Osteoblast (primary cell): ENCODE data around the gene FAIM2. TPM values are rescaled to one million over a fixed set of nuclear protein-coding genes. Genes with fewer than 3 reads are reported as not detected.
"Not testable (repeated sequence)": the region's sequence is repeated elsewhere in the genome, so short reads cannot be mapped to it uniquely, and the experiment has no call there.

Source experiments
- DNase-seq: peaks from one replicate; pipeline ENCODE4 v3.0.0; 2011; ENCODE audit warnings: low spot score, mixed read lengths; ENCODE audit not compliant: insufficient read length; ENCODE audit errors: missing footprints
- H2AFZ ChIP-seq: 2 replicates; pipeline ENCODE4 v1.6.0; 2011; ENCODE audit warnings: mild to moderate bottlenecking, low read length
- H3K27ac ChIP-seq: 2 replicates; pipeline ENCODE4 v1.5.1; 2011; ENCODE audit warnings: mild to moderate bottlenecking, low read depth, low read length, moderate library complexity
- H3K27me3 ChIP-seq: 2 replicates; pipeline ENCODE4 v1.6.0; 2012; ENCODE audit warnings: mild to moderate bottlenecking, control low read depth, inconsistent platforms, low read length, moderate library complexity; ENCODE audit not compliant: insufficient read depth
- H3K36me3 ChIP-seq: 2 replicates; pipeline ENCODE4 v1.5.1; 2011; ENCODE audit warnings: mild to moderate bottlenecking, low read length, control low read depth, moderate library complexity; ENCODE audit not compliant: insufficient read depth
- H3K4me1 ChIP-seq: 2 replicates; pipeline ENCODE4 v1.5.1; 2011; ENCODE audit warnings: mild to moderate bottlenecking, low read length, control low read depth, moderate library complexity; ENCODE audit not compliant: insufficient read depth
- H3K4me2 ChIP-seq: 2 replicates; pipeline ENCODE4 v1.6.0; 2011; ENCODE audit warnings: mild to moderate bottlenecking, low read length; ENCODE audit not compliant: insufficient read depth
- H3K4me3 ChIP-seq: fragments of 200-600 bp; sonication (generic); 3 replicates; pipeline ENCODE4 v1.5.1; 2012; ENCODE audit warnings: mild to moderate bottlenecking, low read length, inconsistent platforms; ENCODE audit not compliant: insufficient read depth
- H3K79me2 ChIP-seq: 2 replicates; pipeline ENCODE4 v1.6.0; 2012; ENCODE audit warnings: mild to moderate bottlenecking, low read length, control low read depth, inconsistent platforms; ENCODE audit not compliant: insufficient read depth
- H3K9me3 ChIP-seq: 2 replicates; pipeline ENCODE4 v1.5.1; 2011; ENCODE audit warnings: low read depth, low read length, control low read depth
- H4K20me1 ChIP-seq: 2 replicates; pipeline ENCODE4 v1.6.0; 2012; ENCODE audit warnings: mild to moderate bottlenecking, low read length, control low read depth; ENCODE audit not compliant: insufficient read depth
- CTCF ChIP-seq: IDR thresholded peaks from 2 replicates; pipeline ENCODE4 v1.5.1; 2011; ENCODE audit warnings: mild to moderate bottlenecking, low read depth, low read length, moderate library complexity; ENCODE audit errors: extremely low read depth
- total RNA-seq: library from RNA; depleted of rRNA; stranded (reverse); fragments of >200 nt; gene quantifications from 2 replicates; pipeline ENCODE4 v1.2.3, GENCODE V29; 2012

FAIM2 gene
- total RNA-seq, 1 donor: 1.4 TPM

GRCh38 chr12:49863946-49864797 lies 39.5 kb downstream of the FAIM2 start:
- no peak overlapping the region for H3K4me2 ChIP-seq
- no peaks in the 10 kb centered on the region for H4K20me1 ChIP-seq
- H3K9me3 ChIP-seq: no peaks in the 10 kb centered on the region
- peak; percentile 69 for DNase-seq
- no peak overlapping the region for H3K27ac ChIP-seq
- H3K4me1 ChIP-seq: peaks cover 6% of the 10 kb centered on the region
- no peak overlapping the region for H2AFZ ChIP-seq
- no peak for TF ChIP-seq CTCF
- H3K27me3 ChIP-seq: peaks cover 24% of the 10 kb centered on the region
- no peak overlapping the region for H3K4me3 ChIP-seq
- no peaks in the 10 kb centered on the region for H3K79me2 ChIP-seq
- H3K36me3 ChIP-seq: no peaks in the 10 kb centered on the region

GRCh38 chr12:49860921-49861320 lies 42.8 kb downstream of the FAIM2 start:
- H3K79me2 ChIP-seq, H3K36me3 ChIP-seq, H3K9me3 ChIP-seq, H3K4me1 ChIP-seq, DNase-seq, H4K20me1 ChIP-seq, H3K27ac ChIP-seq, H3K4me2 ChIP-seq, H3K4me3 ChIP-seq, H2AFZ ChIP-seq: not testable (repeated sequence)
- H3K27me3 ChIP-seq: peaks cover 40% of the 10 kb centered on the region

GRCh38 chr12:49855890-49856289 lies 47.8 kb downstream of the FAIM2 start:
- not testable (repeated sequence) for H4K20me1 ChIP-seq, H2AFZ ChIP-seq, H3K4me1 ChIP-seq, H3K4me3 ChIP-seq, H3K36me3 ChIP-seq, H3K4me2 ChIP-seq, H3K79me2 ChIP-seq, DNase-seq, H3K9me3 ChIP-seq, H3K27ac ChIP-seq
- H3K27me3 ChIP-seq: peaks cover 44% of the 10 kb centered on the region

GRCh38 chr12:49854976-49855375 lies 48.7 kb downstream of the FAIM2 start:
- Histone ChIP-seq H3K36me3 (no peaks in the 10 kb centered on the region), H3K9me3 (no peaks in the 10 kb centered on the region), H2AFZ (no peak overlapping the region), H3K4me3 (no peak overlapping the region), H3K4me2 (no peak overlapping the region), H3K79me2 (no peaks in the 10 kb centered on the region), H4K20me1 (no peaks in the 10 kb centered on the region), H3K27ac (no peak overlapping the region), H3K4me1 (no peaks in the 10 kb centered on the region), H3K27me3 (peaks cover 50% of the 10 kb centered on the region)
- TF ChIP-seq CTCF: no peak
- DNase-seq: no peak

GRCh38 chr12:49853671-49854070 lies 50.0 kb downstream of the FAIM2 start:
- Histone ChIP-seq H3K4me2 (no peak overlapping the region), H3K9me3 (no peaks in the 10 kb centered on the region), H2AFZ (no peak overlapping the region), H3K4me3 (no peak overlapping the region), H3K79me2 (no peaks in the 10 kb centered on the region), H3K4me1 (no peaks in the 10 kb centered on the region), H3K27me3 (peaks cover 53% of the 10 kb centered on the region), H3K36me3 (no peaks in the 10 kb centered on the region), H3K27ac (no peak overlapping the region), H4K20me1 (no peaks in the 10 kb centered on the region)
- no peak for TF ChIP-seq CTCF
- no peak for DNase-seq
